H4 (cell line): ENCODE data around the gene ADARB2. TPM values are rescaled to one million over a fixed set of nuclear protein-coding genes. Genes with fewer than 3 reads are reported as not detected.
"Not testable (repeated sequence)": the region's sequence is repeated elsewhere in the genome, so short reads cannot be mapped to it uniquely, and the experiment has no call there.

Experiments
- DNase-seq: peaks from one replicate; pipeline ENCODE4 v3.0.0-alpha.2; 2015; ENCODE audit warnings: low spot score
- total RNA-seq: library from RNA; depleted of rRNA; stranded (reverse); fragments of >200 nt; shearing (Covaris generic); gene quantifications from 2 replicates; pipeline ENCODE4 v1.2.3, GENCODE V29; 2014

The ADARB2 gene
- total RNA-seq, 1 experiment from 2014 or later: 0.21 TPM

DNA sequence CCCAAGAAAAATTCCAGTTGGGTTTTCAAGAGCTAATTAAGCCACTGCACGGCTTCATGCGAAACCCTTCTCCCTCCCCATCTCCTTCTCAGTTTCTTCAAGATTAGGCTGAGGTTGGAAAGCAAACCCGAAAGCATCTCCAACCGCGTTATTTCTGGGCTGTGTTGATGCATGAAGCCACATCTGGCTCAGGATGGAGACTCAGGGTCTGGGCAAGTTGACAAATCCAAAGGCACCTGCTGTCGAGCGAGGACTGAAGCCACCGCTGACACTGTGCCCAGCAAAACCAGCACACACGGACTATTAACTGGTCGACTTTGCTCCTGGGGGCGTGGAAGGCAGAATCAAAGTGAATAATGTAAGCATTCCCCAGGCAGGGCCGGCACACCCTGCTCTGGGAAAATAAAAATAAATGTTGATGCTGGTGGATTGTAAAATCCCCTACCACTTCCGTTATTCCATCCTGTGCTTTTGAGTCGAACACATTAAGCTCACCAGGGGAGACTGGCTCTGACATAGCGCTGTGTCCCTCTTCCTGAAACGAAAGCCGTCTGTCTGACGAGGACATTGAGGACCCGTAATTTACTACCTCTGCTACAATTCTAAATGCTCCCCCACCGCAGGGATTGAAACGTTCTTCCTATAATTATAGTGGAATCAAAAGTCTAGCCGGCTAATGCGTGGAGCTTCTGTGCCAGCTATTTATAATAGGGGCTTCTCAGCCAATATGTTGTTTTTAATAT is 269.8 kb downstream of the ADARB2 start:
- no peak for DNase-seq

GRCh38 chr10:1465993-1466764 is 271.1 kb downstream of the ADARB2 start:
- no peak for DNase-seq

DNA sequence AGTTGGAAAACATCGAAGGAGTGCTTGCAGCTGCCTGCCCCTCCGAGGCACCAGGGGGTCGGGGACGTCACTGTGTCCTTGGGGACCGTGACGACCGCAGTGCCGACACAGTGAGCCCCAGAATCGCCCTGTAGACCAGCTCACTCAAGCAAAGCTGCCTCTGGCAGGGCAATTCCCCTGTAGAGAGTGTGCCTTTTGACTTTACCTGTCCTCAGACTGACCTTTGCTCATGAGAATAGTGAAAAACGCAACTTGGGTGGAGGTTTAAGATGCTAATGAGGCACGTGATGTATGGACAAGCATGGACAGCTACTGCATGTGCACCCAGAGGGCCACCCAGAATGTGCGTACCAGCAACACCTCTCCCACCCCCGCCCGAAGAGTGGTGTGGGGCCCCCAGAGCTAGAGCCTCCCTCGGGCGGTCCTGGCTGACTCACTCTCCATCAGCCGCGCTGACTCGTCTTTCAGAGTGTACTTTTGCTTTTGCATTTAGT is 271.9 kb downstream of the ADARB2 start:
- no peak for DNase-seq

- no peak for DNase-seq
These were observed 272.4 kb downstream of the ADARB2 start for GRCh38 chr10:1464881-1465417.

GRCh38 chr10:1463971-1464370 is 273.4 kb downstream of the ADARB2 start:
- DNase-seq: not testable (repeated sequence)

DNA sequence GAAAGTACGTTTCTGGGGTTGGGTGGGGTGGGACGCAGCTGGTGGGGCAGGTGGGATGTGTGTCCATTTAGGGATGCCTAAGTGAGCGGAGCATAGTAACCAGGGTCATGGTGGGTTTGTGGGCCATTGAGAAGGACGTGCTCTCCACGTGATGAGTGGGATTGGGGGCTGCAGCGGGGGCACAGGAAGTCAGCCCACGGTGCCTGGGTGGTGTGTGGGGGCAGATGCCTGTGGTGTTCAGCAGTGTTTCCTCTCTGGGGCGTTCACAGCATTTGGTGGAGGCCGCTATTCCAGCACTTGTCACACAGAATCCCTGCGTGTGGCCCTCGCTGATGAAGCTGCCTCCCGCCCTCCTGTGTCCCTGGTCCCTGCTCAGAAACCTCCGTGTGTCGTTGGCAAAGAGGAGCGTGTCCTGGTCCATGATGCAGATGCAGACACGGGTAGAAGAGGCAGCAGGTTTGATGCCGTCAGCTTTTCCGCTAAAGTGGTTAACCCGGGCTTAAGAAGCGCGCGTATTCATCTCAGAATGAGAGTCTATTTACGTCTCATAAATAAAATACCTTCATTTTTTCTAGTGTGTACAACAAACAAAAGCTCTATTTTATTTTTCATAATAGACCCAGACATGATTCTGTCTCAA is 274.2 kb downstream of the ADARB2 start:
- DNase-seq: no peak

DNA sequence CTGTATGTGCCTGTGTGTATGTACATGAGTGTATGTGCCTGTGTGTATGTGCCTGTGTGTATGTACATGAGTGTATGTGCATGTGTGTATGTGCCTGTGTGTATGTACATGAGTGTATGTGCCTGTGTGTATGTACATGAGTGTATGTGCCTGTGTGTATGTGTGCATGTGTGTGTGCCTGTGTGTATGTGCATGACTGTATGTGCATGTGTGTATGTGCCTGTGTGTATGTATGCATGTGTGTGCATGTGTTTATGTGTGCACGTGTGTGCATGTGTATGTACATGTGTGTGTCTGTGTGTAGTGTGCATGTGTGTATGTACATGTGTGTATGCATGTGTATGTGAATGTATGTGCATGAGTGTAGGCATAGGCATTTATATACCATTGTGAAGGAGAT is 274.8 kb downstream of the ADARB2 start:
- no peak for DNase-seq

- DNase-seq: no peak
These were observed 275.3 kb downstream of the ADARB2 start for GRCh38 chr10:1462032-1462431.

GRCh38 chr10:1461016-1461415 is 276.3 kb downstream of the ADARB2 start:
- DNase-seq: no peak

GRCh38 chr10:1459664-1460063 is 277.7 kb downstream of the ADARB2 start:
- DNase-seq: not testable (repeated sequence)

DNA sequence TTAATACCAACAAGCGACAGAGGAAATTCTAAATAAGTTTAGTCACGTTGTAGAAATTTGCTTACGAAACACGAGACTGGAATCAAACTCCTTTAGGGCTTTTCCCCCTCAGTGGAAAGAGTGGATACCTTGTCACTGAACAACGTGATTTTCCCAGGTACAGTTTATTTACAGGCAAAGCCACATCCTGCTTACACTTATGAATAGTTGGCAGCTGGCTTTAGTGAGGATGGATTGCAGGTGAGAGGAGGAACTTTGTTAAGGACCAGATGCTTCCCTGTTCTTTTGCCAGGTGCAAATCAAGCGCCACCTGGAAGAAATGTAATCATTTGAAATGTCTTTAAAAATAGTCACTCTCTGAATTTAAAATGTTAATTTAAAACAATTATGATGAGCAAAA is 282.4 kb downstream of the ADARB2 start:
- no peak for DNase-seq

DNA sequence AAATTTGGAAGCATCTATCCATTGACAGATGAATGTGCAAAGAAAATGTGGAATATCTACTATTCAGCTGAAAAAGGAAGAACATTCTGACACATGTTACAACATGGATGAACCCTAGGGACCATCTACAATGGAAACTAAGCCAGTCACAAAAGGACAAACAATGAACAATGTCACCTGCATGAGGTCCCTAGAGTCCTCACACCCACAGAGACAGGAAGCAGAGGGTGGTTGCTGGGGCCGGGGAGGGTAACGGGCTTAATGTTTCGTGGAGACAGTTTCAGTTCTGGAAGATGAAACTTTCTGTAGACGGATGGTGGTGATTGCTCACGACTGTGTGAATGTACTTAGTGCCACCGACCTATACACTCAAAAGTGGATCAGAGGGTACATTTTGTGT is 282.9 kb downstream of the ADARB2 start:
- no peak for DNase-seq

DNA sequence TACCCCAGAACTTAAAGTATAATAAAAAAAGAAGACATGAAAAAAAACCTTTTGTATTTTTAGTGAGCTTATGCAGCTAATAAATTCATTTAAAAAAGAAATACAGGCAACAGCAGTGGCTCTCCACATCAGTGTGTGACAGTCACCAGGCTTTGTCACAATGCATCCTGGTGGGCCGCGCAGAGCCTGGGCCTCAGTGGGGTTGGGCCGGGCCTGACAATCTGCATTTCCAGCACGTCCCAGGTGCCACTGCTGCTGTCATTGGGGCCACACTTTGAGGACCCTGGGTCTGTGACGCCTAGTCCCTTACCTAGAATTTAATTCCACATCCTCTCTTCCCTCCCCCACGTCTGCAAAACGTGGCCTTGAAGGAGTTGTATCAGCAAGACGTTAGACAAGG is 284.5 kb downstream of the ADARB2 start:
- no peak for DNase-seq

GRCh38 chr10:1451941-1452340 is 285.4 kb downstream of the ADARB2 start:
- DNase-seq: no peak

DNA sequence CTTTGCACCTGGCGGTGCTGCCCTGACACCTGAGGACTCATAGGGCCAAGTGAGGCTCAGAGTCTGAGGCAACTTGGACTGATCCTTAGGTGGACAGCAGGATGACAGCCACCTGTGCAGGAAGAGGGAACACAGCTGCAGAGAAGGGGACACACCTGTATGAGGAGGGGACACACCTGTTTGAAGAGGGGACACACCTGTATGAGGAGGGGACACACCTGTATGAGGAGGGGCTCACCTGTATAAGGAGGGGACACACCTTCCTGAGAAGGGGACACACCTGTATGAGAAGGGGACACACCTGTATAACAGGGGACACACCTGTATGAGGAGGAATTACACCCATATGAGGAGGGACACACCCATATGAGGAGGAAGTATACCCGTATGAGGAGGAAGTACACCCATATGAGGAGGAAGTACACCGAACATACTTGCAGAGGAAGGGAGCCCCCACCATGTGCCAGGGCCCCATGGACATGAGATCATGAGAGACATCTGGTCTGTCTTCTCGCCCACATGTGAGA is 285.9 kb downstream of the ADARB2 start:
- no peak for DNase-seq

GRCh38 chr10:1449572-1450205 is 287.6 kb downstream of the ADARB2 start:
- DNase-seq: no peak

GRCh38 chr10:1449021-1449420 is 288.3 kb downstream of the ADARB2 start:
- no peak for DNase-seq

DNA sequence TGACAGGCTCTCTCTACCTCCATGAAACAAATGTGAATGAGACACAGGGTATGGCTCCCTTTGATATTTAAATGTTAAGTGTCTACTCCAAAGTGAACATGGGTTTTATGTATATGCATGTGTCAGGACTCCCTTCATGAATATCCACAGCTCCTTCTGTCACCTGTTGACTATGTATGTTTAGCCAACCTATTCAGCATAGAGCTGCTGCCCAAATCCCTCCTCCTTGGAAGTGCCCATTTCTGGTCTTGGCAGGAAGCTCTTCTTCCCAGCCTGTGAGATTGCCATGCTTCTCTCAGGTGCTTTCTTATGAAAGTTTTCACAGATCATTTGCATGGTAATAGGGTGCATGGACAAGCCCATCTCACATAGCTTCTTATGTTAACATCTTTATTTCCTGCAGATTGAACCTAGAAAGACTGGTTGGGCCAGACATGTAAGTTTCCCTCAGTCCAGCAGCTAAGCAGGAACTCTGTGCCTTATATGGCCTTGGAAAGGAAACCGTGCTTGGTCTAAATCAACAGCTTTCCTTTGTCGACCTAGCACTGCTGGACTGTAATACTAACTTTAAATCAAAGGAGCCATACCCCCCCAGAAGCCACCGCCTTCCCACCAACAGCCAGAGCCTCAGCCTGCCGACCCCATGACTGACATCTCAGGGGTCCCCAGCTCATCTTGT is 288.9 kb downstream of the ADARB2 start:
- DNase-seq: no peak

GRCh38 chr10:1444826-1445225 is 292.5 kb downstream of the ADARB2 start:
- DNase-seq: no peak

GRCh38 chr10:1440897-1441296 is 296.4 kb downstream of the ADARB2 start:
- no peak for DNase-seq
